Transverse colon (tissue), 4 donors: ENCODE results near the gene RPS14. TPM values are rescaled to one million over a fixed set of nuclear protein-coding genes. Genes with fewer than 3 reads are reported as not detected.

Experiments
- DNase-seq: peaks from one replicate; pipeline ENCODE4 v3.0.0-alpha.2; 2019
- H3K27ac ChIP-seq, 4 donors: fragments of 200-600 bp; sonication (generic); 2 replicates each; pipeline ENCODE4 v1.5.1; 2016 to 2018; ENCODE audit warnings: inconsistent platforms in 4 of 4
- H3K27me3 ChIP-seq: fragments of 200-600 bp; sonication (generic); 2 replicates; pipeline ENCODE4 v1.5.1; 2017; ENCODE audit warnings: inconsistent platforms
- H3K36me3 ChIP-seq, 4 donors: fragments of 200-600 bp; sonication (generic); 2 replicates each; pipeline ENCODE4 v1.5.1; 2017 to 2019; ENCODE audit warnings: inconsistent platforms in 4 of 4
- H3K4me1 ChIP-seq, 4 donors: fragments of 200-600 bp; sonication (generic); 2 replicates each; pipeline ENCODE4 v1.5.1; 2017 to 2020; ENCODE audit warnings: inconsistent platforms in 4 of 4
- H3K4me3 ChIP-seq, 4 donors: fragments of 200-600 bp; sonication (generic); 1 replicate in 1 of 4; 2 replicates in 3 of 4; pipeline versions ENCODE4 v1.5.1 to v1.6.1; 2017 to 2019; ENCODE audit warnings: inconsistent platforms in 4 of 4
- H3K9me3 ChIP-seq, 2 donors: fragments of 200-600 bp; sonication (generic); 2 replicates each; pipeline ENCODE4 v1.5.1; 2017 to 2019; ENCODE audit warnings: inconsistent platforms in 2 of 2
- CTCF ChIP-seq, 5 experiments: fragments of 200-600 bp in 3 of 5; fragments of 450-650 bp in 2 of 5; sonication (generic) in 3 of 5; IDR thresholded peaks; 1 replicate in 2 of 5; 2 replicates in 3 of 5; pipeline ENCODE4 v1.5.1; 2016 to 2017; ENCODE audit warnings: antibody characterized with exemption in 5 of 5, inconsistent platforms in 3 of 5, mild to moderate bottlenecking in 2 of 5, moderate library complexity in 1 of 5
- EP300 ChIP-seq: sonication (generic); formaldehyde crosslinking; IDR thresholded peaks from one replicate; pipeline ENCODE4 v1.6.1; 2017; ENCODE audit warnings: antibody characterized with exemption, low read depth
- POLR2A ChIP-seq: fragments of 450-650 bp; IDR thresholded peaks from one replicate; pipeline ENCODE4 v1.6.1; 2016; ENCODE audit warnings: antibody characterized with exemption, mild to moderate bottlenecking, moderate library complexity
- POLR2AphosphoS5 ChIP-seq, 3 donors: sonication (generic); formaldehyde crosslinking; IDR thresholded peaks; one replicate each; pipeline ENCODE4 v1.6.1; 2016; ENCODE audit warnings: antibody characterized with exemption in 3 of 3
- WGBS, 2 donors: methylation state at CpG; one replicate each; pipeline ENCODE4 v1.1.5; 2018; ENCODE audit warnings: low coverage in 1 of 2; 5-methylcytosine and 5-hydroxymethylcytosine counted together
- in situ Hi-C, 4 donors: fragments of 200-750 bp; cut with MboI; loops; one replicate each; pipeline versions ENCODE4 v1.15.0 to v1.15.1; 2017; ENCODE audit warnings: low sequenced_read_pairs in 3 of 4, low pct_ligation_motif_present in 1 of 4, low pct_unique_long_range_greater_than_20kb in 1 of 4
- intact Hi-C: fragments of 100-400 bp; cut with DNase I; formaldehyde crosslinking; loops from one replicate; pipeline ENCODE4 v1.15.1; 2023; ENCODE audit warnings: low total_unique reads
- total RNA-seq, 4 donors: library from RNA; depleted of rRNA; stranded (reverse); fragments of >200 nt; gene quantifications; one replicate each; pipeline ENCODE4 v1.1.0, GENCODE V29; 2016

RPS14 gene
- total RNA-seq, 4 donors from 2014 or later, result 1,179 to 2,387 (median 1,878) TPM

DNA sequence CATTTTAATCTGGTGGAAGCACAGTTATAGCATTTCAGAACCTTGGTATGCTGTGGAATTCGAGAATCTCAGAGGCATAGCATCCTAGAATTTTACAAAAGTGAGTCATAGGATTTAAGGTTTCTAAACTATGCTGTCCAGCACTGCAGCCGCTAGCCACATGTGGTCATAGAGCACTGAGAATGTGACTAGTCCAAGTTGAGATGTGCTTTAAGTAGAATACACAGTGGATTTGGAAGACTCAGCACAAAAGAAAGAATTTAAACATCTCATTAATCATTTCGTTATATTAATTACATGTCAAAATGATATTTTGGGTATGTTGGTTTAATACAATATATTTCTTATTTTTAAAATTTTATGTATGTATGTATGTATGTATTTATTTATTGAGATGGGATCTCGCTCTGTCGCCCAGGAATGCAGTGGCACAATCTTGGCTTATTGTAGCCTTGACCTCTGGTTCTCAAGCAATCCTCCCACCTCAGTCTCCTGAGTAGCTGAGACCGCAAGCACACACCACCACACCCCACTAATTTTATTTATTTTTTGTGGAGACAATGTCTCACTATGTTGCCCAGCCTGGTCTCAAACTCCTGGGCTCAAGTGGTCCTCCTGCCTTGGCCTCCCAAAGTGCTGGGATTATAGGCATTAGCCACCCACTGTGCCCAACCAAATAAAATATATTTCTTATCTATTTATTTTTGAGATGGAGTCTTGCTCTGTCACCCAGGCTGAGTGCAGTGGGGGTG, 20.4 kb upstream of the RPS14 start:
- no peak overlapping the region for H3K27ac ChIP-seq
- WGBS, 2 donors, result 63 to 71% methylated on average over 6 of the region's 6 CpGs
- intact Hi-C loops, result no loop called here

GRCh38 chr5:150468206-150468605, 18.7 kb upstream of the RPS14 start:
- no peak overlapping the region for H3K4me3 ChIP-seq
- 94% methylated on average over 4 of the region's 4 CpGs; no CpG with 5 or more reads in 1 of the 2 donors for WGBS, 2 donors
- H3K4me1 ChIP-seq, result peaks cover 0 to 2% (median 0%) of the 10 kb centered on the region in 4 donors
- H3K27me3 ChIP-seq, result no peaks in the 10 kb centered on the region
- no peak overlapping the region for H3K27ac ChIP-seq
- DNase-seq, result no peak
- intact Hi-C loops (no loop called here), in situ Hi-C loops (loop anchor here in 3 of 4 donors (10.0 to 25.0 kb wide), 2 partner anchors 77 to 194 kb away; partner anchors contain the start of gene MYOZ3 (in 3 of the 3))
- H3K36me3 ChIP-seq, result no peaks in the 10 kb centered on the region
- TF ChIP-seq EP300, result no peak
- no peak for TF ChIP-seq POLR2A
- no peak for TF ChIP-seq CTCF (IDR thresholded peaks at IDR 0.05)
- no peak for TF ChIP-seq POLR2AphosphoS5 (IDR thresholded peaks at IDR 0.05)
- no peaks in the 10 kb centered on the region for H3K9me3 ChIP-seq

More for the DNA sequence above, 20.4 kb upstream of the RPS14 start:
- Histone ChIP-seq H3K4me1 (peaks cover 0 to 2% (median 0%) of the 10 kb centered on the region in 4 donors), H3K36me3 (no peaks in the 10 kb centered on the region), H3K9me3 (no peaks in the 10 kb centered on the region), H3K4me3 (no peak overlapping the region), H3K27me3 (no peaks in the 10 kb centered on the region)
- TF ChIP-seq POLR2A (no peak), POLR2AphosphoS5 (IDR thresholded peaks at IDR 0.05) (peak in 1 of 3 donors; percentile 32)
- DNase-seq, result no peak
- in situ Hi-C loops, result loop anchor here in 3 of 4 donors (10.0 to 25.0 kb wide), 2 partner anchors 75 to 192 kb away; partner anchors contain the start of gene MYOZ3 (in 3 of the 3)

- no peaks in the 10 kb centered on the region for H3K27me3 ChIP-seq
- peaks cover 0 to 2% (median 0%) of the 10 kb centered on the region in 4 donors for H3K4me1 ChIP-seq
- TF ChIP-seq EP300 (no peak), POLR2A (no peak), POLR2AphosphoS5 (IDR thresholded peaks at IDR 0.05) (no peak), CTCF (IDR thresholded peaks at IDR 0.05) (no peak)
- no peaks in the 10 kb centered on the region for H3K9me3 ChIP-seq
- WGBS, 2 donors, result 67 to 71% methylated on average over 4 to 8 of the region's 8 CpGs
- DNase-seq, result no peak
- no peak overlapping the region for H3K4me3 ChIP-seq
- peak overlapping the region in 1 of 4 donors; percentile 46 for H3K27ac ChIP-seq
- in situ Hi-C loops, result loop anchor here in 3 of 4 donors (10.0 to 25.0 kb wide), 2 partner anchors 79 to 196 kb away; partner anchors contain the start of gene MYOZ3 (in 3 of the 3)
- intact Hi-C loops, result no loop called here
- no peaks in the 10 kb centered on the region for H3K36me3 ChIP-seq
Observed at GRCh38 chr5:150465927-150466326, 16.4 kb upstream of the RPS14 start.

- Histone ChIP-seq H3K27me3 (no peaks in the 10 kb centered on the region), H3K4me3 (no peak overlapping the region), H3K36me3 (no peaks in the 10 kb centered on the region), H3K4me1 (peaks cover 0 to 5% (median 0%) of the 10 kb centered on the region in 4 donors), H3K9me3 (no peaks in the 10 kb centered on the region), H3K27ac (peak overlapping the region in 3 of 4 donors; percentile 30 to 55 (median 46))
- no peak for DNase-seq
- 71% methylated on average over 6 of the region's 6 CpGs; no CpG with 5 or more reads in 1 of the 2 donors for WGBS, 2 donors
- TF ChIP-seq CTCF (IDR thresholded peaks at IDR 0.05), result no peak
- no peak for TF ChIP-seq POLR2A
- no peak for TF ChIP-seq EP300
- no peak for TF ChIP-seq POLR2AphosphoS5 (IDR thresholded peaks at IDR 0.05)
- in situ Hi-C loops, result loop anchor here in 3 of 4 donors (10.0 to 25.0 kb wide), 2 partner anchors 80 to 198 kb away; partner anchors contain the start of gene MYOZ3 (in 3 of the 3)
- intact Hi-C loops, result no loop called here
Observed at GRCh38 chr5:150464554-150465012, 15.0 kb upstream of the RPS14 start.
